NCI-H345 (cell line): Measurements from ENCODE around the gene DEXI.

Source experiments
- DNase-seq: peaks from one replicate; lab custom pipeline; 2025; lab: John Stamatoyannopoulos, UW

Gene DEXI

DNA sequence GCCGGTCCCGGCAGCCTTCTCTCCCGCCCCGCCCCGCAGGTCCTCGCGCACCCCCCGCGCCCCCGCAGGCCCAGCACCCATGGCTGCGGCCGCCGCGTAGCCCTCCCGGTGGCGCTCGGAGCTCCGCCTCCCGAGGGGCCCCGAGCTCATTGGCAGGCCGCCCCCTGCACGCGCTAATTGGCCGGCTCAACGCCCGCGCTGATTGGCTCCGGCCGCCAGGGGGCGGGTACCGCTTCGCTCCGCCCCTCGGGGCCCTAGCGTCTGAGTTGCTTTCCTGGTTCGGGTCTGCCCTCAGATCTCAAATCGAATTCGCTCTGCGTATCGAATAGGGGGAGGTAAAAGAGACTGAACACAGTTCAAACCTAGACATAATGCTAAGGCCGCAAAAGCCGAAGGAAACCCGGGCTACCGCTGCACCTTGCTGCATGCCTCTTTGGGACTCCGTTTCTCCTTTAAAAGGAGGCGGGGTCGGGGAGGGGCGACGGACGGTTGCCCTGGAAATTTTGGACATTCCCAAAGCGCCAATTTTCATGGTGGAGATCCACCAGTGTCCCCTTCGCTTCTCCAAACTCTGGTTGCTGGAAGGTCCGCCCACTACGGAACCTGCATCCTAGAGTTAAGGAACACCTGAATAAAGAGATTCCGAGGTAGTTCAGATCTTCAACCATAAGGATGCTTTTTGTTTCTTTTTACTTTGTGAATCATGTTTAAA is at the start of gene DEXI:
TSS of gene DEXI (minus strand) at position 117 of the 712 bp plus-strand sequence. CDS start 463 bp downstream, outside the sequence.
- peak; percentile 95 for DNase-seq

DNA sequence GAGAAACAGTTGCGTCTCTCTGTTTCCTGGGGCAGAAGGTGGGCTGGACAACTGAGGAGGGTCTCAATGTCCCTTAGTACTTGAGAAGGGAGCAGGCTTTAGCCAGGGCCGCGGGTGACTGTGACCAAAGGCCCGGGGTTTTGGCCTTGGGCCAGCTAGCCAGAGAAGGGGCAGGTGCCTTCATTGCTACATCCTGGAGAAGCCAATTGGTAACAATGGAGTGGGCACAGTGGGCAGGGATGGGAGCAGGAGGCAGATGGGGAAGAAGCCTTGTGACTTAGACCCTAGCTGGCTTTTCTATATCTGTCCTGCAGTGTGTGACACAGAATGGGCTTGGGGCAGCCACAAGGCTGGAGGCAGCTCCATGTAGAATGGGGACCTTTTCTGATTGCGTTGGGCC is 48.1 kb upstream of the DEXI start:
- no peak for DNase-seq

DNA sequence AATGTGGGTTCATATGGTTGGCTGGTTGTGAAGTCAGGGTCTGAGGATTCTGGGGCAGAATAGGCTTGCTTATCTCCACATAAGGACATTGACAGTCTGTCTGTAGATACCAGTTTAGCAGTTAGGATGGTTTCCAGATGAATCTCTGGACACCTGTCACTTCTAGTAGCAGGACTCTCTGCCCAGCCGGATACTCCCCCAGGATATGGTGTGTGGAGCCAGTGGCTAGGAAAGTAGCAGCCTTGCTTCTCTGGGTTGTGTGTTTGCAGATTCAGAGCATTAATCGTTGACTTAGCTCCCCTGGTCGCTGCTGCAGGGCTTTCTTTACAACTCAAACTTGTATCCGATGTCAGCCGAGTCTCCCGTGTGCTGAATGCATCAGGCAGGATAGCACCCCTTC is 47.3 kb upstream of the DEXI start:
- no peak for DNase-seq

DNA sequence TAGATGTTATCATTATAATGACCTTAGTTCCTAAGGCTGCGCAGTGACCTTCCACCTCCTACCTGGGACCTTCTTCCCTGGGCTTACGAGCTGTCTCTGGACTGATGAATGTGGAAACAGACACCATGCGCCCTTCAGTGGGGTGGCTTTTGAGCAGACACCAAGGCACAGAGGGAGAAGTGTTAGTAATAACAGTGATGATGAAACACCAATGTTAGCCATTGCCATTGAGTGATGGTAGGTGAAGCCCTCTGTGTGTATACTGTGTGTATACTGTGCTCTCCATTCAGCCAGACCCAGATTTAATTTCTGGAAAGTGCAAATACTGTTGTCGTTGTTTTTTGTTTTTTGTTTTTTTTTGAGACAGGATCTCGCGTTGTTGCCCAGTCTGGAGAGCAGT is 46.6 kb upstream of the DEXI start:
- no peak for DNase-seq

DNA sequence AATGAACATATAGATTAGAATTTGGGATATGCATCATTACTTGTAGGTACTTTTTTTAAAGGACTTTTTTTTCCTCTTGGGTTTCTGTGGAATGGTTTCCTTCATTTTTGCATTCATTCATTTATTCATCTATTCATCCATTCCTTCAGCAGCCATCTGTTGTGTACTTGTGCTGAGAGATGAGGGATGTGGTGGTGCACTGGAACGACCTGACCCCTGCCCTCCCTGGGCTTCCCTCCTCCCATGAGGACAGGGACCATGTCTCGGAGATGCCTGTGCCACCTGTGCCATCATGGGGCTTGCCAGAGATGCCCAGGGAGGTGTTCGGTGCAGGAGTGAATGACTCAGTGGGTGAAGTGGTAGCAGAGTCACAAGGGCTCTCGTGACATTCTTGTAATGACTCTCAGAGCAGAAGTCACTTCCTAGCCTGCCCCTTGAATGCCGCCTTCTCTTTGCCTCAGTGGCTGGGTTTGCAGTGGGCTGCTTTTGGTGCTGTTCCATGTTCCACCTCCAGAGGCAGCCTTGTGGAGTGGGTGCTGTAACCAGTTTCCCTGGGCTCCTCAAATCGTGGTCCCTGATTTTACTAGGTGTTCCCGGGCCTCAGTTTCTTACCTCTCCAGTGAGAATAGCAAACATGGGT is 46.0 kb upstream of the DEXI start:
- DNase-seq, result no peak

DNA sequence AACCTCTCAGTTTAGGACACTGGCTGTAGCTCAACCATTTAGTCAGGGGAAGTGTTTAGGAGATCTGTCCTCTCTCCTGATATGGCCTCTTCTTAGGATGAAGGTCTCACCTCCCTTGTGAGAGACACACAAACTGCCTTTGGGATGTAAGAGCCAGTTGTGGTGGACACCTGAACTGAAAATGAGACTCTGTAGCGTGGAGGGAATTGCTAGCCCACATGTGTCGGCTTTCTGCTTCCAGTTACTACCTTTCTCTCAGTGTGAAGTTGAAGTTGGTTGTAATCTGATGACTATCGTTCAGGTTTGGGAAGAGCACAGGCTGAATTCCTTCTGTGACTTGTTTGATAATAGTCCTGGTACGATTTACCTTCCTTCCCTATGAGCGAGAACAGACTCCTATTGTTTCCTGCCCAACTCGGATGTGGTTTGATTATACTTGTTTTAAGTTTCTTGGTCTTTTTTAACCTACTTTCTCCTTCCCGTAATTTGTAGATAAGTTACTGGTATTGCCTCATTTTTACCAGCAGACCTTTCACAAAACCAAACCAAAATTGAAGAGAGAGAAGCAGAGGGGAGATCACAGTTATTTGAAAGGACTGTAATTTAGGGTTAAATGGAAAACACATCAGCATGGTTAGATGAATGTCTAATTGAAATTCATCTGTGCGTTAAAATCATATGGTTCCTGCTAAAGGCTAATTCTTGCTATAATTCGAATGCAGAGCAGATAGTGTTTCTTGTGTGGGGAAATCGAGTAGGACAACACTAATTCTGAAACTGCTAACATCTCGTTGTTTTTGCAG is 45.3 kb upstream of the DEXI start:
- no peak for DNase-seq

DNA sequence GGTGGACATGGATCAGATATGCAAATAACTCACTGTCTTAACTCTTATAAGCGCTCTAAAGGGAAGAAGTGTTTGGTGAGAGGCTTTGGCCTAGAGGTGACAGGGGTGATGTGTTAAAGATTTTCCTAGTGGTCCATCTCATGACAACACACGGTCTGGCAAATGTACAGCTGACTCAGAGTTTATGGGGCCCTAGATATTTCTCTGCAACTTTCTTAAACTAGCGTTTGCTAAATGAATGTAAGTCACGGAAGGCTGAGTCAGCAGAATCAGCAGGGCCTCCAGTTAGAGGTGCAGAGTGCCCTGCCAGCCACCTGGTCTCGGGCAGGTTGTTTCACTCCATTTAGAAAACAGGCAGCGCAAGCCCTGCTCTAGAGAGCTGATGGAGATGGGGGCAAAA is 42.2 kb upstream of the DEXI start:
- DNase-seq, result no peak

DNA sequence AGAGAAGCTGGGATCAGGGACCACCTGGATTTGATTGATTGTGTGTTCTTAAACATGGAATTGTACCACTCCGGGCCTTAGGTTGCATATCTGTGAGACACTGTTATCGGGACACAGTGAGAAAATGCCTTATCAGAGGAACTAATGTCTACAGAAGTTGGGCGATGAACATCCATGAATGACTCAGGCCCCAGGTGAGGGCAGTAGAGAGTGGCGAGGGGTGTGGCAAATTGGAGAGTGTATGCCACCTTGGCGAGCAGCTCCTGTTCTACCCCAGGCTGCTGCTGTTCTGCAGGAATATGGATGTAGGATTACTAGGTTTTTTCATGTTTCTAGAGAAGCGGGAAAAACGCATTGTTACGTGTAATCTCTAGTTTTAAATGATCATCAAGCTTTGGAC is 40.9 kb upstream of the DEXI start:
- DNase-seq, result no peak

DNA sequence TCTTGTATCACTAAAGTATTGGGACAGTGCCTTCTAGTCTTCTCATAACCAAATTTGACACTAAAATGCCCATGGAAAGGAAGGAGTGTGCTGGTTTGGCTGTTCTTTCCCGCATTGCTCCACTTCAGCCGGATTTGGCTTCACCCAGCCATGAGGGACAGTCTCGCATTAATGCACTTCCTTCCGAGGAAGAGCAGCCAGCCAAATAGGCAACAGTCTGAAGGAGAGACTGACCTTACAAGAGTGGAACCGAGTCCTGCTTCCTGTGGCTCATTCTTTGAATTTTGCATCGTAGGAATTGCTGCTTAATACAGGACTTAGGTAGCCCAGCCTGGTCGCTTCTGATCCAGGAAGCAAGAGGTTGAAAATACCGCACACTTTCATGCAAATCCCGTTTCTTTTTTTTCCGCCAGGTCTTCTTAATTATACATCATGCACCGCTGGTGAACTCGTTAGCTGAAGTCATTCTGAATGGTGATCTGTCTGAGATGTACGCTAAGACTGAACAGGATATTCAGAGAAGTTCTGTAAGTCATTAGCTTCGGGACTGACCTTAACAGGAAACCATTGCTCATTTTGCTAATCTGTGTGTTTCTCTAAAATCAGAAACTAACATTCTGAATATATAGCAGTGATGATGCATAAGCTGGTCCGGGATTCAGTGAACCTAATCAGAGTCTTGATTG is 40.3 kb upstream of the DEXI start:
- no peak for DNase-seq

DNA sequence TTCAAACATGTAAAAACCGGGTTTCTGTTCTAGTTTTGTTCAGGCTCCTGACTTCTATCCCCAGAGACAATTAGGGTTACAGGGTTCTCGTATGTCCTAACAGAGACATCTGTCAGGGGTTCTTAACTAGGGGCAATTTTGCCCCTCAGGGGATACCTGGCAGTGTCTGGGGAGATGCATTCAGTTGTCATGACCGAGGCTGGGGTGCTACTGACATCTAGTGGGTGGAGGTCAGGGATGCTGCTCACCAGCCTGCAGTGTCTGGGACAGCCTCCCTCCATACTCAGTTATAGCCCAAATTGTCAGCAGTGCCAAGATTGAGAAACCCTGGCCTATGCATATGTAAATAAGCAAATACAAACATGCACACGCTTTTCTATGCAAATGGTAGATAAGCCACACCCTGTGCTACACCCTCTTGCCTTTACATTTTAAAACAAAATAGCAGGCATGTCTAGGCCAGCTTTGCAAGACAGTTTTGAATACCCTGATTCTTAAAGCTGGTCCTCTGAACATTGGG is 39.5 kb upstream of the DEXI start:
- DNase-seq, result peak; percentile 3

DNA sequence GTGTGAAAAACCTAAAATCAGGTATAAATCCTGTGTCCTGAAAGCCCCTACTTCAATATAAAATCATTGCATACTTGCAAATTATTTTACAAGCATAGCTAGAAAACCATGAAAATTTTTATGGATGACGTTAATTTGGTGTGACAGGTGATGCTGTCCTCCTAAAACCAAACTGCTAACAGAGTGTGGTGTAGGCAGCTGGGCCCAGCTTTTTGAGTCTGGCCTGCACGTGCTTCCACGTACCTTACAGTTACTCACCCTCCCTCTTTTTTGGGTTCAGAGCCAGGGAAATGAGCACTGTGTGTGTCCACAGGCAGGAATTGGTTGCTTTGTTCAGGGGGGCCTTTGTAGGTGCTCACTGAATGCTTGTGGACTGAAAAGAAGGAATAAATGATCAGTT is 38.5 kb upstream of the DEXI start:
- DNase-seq, result no peak

DNA sequence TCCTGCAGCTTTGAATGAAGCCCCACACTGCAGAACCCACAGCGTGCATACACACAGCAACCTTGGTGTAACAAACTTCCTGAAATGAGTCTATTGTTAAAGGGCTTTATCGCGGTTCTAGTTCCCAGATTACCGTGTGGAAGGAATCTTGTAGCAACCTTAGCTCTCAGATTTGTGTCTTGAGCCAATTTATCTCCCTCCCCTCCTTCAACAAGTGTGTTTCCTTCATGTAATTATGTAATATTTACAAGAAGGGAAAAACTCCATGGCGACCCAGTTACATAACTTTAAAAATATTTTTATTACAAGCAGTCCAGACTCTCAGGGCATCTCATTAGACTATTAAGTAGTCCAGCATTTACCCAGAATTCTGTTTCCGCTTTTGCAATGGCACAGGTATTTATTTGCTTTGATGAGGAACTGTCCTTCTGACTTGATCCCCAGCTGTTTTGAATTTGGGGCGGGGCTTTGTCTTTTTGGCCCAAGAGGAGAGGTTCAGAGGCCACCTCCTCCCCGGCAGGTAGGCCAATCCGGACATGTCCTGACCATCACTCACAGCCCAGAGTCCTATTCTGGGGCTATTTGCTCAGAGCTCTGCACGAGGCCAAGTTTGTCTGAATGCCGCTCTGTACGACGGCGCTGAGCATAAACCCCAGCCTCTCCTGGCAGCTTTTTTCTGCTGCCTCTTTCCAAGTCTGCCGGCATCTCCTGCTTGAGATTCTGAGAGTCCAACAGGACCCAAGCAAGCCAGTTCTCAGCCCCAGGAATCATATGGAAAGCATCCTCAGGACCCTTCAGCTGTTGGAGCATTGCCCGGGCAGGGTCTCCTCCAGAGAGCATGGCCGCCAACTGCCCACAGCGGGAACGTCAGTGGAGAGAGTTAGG is 37.7 kb upstream of the DEXI start:
- no peak for DNase-seq

DNA sequence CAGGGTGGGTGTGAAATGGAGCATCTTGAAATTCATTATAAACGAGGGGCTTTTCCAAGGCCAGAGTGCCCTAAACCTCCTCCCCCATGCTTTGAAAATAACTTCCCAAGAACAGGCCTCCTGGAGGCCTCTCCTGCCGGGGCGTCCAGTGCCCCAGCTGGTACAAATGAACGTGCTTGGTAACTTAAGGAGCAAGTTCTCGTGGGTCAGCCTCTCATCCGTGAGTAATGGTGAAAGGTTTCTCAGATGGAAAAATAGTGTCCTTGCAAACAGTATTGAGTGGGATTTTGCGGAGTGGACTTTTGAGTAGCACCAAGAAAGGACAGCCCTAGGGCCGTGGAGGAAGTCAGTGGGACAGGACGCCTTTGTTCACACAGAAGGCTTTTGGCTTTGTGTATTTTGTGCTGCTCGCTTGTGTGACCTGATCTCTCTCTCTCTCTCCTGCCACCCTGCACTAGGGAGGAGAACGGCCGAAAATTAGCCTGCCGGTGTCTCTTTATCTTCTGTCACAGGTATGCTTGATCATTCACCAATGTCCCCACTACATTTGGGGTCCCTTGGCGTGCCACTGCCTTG is 36.7 kb upstream of the DEXI start:
- no peak for DNase-seq

DNA sequence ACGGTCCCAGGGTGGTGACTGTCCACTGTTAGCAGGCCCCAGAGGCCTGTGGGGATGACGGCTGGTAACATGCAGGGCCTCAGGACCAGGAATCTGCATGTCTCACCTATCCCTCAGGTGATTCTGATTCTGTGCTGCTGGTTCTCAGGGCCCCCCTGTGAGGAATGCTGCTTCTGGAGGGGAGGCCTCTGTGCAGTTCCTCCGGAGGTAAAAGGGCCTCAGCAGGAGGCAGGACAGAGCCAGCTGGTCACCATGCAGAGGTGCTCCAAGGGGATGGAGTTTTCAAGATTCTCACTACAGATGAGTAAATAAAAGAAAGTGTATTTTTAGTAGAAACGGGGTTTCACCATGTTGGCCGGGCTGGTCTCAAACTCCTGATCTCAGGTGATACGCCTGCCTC is 35.9 kb upstream of the DEXI start:
- DNase-seq, result no peak

DNA sequence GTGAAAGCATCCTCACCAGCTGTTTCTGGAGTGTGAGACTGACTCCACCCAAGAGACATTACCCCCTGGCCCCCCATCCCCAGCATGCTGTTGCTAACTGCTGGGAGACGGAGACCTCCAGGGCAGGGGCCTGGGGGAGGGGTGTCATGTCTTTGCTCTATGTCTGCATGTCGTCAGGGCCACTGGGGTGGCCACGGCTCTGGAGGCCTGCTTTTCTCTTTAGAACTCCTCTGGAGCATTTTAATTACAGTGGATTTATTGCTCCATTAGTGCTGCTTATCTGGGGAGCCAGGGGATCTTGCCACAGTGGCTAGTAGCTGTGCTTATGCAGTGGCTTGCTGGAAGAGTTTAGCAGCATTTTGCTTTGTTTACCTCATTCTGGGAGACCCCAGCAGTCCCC is 34.4 kb upstream of the DEXI start:
- DNase-seq, result no peak

DNA sequence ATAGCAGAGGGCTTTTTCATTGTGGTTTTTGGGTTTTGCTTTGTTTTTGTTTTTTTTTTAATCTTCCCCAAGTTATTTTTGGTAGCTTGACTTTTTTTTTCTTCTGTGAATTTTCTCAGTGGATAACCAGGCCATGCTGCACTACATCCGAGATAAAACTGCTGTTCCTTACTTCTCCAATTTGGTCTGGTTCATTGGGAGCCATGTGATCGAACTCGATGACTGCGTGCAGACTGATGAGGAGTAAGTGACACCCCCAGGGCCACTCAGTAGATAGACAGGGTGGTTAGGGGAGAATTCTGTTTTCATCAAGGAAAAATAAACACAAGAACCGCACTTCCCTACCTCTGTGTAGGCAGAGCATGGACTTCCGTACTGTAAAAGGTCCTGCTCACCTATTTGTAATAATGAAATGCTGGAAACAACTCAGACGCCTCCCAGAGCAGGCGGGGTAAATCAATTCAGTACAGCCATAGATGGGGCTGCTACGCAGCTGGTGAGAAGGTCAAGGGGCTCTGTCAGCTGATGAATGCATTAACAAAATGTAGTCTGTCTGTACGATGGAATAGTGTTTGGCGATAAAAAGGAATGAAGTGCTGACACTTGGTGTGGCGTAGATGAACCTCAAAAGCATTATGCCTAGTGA is 30.7 kb upstream of the DEXI start:
- DNase-seq, result no peak

DNA sequence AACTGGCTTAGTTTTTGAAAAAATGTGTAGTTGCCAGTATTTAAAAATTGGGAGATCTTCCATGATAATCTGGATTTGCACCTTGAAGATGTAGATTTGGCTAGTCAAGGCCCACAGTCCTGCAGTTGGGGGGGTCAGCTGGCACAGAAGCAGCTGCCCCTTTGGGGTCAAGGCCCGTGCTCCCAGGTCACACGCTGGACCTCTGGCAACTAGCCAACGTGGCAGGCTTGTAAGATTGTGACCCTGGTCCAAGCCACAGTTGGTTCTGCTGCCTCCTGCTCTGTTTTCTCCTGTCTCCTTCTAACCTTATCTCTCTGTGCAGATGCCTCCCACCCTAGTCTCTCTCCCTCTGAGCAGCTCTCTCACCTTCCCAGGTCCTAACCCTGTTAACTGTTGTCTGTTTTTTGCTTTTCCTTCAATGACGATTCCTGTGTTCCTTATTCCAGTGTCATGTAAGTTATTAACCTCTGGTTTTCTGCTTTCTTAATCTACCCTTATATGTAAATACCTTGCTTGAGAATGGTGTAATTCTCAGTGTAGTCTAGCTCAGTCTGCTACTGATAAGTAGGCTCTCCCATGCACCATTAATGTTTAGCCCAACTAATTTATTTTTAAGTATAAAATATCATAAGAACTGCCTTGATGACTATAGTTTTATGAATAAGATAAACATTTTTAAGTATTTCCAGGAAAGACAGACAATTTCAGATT is 30.0 kb upstream of the DEXI start:
- no peak for DNase-seq

DNA sequence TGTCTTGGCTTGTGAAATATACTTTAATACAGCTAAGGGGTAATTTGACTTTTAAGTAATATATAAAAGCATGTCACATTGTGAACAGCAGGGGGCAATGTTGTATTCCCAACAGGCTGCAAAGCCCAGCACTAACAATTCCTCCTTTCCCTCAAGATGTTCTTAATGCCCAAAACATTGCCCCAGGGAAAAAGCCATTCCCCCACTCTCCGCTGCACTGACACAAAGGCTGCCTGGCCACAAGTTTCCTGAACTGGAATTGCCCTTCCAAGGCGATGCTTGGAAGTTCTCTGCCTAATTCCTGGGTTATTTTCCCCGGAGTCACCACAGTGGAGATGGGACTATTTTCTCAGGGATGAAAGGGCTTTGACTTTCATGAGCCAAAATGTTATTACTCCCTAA is 29.3 kb upstream of the DEXI start:
- peak; percentile 47 for DNase-seq

DNA sequence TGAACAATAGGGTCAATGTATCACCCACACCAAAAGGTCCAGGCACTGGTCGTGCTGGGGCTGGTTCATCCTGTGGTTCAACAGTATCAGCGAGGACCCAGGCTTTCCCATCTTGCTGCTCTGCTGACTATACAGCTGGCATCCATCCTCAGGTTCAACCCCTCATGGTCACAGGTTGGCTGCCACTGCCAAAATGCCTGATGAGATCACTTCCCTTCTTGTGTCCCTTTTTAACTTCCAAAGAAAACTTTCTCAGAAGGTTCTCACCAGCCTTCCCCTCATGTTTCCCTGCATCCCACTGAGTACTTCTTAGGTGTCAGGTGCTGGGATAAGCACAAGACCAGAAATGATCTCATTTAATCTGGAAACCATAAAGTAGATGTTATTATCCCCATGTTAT is 27.8 kb upstream of the DEXI start:
- no peak for DNase-seq

DNA sequence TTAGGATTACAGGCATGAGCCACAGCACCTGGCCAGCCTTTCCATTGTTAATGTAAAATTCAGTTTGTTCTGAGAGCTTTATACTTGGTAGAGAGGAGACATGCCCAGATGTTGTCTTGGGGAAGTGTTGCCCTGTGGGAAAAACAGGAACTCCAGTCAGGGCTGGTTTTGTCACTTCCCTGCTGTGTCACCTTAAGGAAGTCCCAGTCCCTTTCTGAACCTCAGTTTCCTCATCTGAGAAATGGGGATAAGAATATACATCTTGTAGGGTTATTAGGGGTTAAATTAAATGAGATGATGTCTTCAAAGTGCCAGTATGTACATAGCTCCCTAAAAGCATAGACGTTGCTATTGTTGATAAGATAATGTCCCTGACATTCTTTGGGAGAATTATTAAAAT is 27.3 kb upstream of the DEXI start:
- DNase-seq, result no peak
